ENCODE measurements around the gene TSHB.
"Not testable (repeated sequence)": the region's sequence is repeated elsewhere in the genome, so short reads cannot be mapped to it uniquely, and the experiment has no call there.

The TSHB gene
- total RNA-seq = 0 reads per million in 3 experiments

DNA sequence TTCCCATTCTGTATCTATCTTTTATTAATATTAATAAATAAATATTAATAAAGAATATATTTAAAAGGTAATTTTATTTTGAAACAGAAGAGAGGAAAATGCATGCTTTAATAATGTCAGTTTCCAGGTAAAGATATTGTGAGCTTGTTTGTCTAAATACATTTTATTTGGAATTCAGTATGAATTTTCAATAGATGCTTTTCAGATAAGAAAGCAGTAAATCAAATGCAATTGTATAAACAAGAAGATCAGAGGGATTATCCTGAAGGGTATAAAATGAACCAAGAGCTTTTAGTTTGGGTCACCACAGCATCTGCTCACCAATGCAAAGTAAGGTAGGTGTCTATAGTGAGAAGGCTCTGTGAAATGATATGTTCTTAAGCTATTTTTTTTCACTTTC, at the start of gene TSHB:
Gene TSHB, plus strand, starts transcription at position 301 of the 400 bp plus-strand sequence. CDS start 3,537 bp downstream, outside the sequence.
- DNase-seq = no peak

DNA sequence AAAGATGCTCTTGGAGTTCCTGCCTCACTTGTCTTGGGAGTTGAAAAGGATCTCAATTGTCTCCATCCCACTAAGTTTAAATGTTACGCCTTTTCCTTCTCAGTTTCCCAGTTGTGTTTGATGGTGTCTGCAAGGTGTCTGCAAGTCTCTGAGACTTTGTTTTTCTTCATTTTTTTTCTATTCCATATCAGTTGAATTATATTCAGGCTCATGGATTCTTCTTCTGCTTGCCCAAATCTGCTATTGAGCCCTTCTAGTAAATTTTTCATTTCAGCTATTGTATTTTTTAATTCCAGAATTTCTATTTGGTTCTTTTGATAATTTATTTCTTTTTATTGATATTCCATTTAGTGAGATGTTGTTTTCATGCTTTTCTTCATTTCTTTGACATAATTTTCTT, 47.4 kb upstream of the TSHB start:
- no peak for DNase-seq

DNA sequence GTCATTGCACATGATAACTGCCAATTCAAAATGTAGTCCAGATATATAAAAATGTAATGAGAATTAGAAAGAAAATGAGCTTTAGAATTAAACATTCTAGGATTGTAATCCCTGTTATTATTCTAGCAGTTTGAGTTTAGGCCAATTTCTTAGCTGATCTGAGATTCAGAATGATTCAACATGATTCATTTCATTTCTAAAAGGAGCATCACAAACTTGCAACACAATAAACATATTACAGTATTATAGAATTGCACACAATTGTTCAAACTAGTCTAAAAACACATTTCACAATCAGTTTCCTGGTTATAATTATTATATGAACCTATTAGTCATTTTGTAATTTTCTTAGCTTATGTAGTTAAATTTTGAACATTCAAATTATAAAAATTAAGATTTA, 43.3 kb upstream of the TSHB start:
- no peak for DNase-seq

DNA sequence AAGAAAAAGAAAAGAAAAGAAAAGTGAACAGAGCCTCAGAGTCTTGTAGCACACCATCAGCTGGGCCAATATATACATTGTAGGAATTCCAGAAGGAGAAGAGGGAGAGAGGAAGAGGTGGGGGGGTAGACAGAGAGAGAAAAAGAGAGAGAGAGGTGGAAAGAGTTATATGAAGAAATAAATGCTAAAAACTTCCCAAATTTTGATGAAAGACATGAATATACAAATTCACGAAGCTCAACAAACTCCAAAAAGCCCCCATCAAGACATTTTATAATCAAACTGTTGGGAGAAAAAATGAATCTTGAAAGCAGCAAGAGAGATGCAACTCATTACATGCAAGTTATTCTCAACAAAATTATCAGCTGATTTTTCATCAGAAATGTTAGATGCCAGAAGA, 41.5 kb upstream of the TSHB start:
- DNase-seq = no peak

DNA sequence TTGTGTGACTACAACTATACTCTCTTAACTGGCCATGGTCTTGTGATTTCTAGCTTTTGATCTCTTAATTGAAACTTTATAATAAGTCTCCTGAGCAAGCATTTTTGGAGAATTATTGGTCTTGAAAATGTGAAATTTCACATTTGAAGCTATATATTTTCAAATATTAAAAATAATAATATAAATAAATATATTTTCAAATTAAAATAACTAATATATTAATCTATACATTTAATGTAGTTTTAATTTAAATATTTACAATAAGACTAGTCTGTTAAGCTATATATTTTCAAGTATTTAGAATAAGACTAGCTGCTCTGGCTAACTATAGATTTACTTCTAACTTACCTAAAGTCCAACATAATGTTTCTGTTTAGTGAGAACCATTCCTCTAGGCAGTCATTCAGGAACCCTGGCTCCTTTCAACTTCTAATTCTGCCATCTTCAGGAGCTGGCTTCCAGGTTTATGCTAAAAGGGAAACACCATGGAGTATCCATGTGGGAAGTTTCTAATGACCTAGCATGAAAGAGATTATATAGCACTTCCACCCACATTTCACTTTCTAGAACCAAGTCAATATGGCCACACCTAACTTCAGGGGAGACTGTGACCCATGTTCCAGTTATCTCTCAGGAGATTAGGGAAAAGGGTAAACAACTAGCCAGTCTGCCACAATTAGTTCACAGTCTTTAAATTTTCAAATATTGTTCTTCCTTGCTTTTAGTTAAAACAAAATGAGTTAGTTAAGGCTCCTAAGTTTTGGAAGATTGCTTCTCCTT, 31.9 kb upstream of the TSHB start:
- no peak for DNase-seq

DNA sequence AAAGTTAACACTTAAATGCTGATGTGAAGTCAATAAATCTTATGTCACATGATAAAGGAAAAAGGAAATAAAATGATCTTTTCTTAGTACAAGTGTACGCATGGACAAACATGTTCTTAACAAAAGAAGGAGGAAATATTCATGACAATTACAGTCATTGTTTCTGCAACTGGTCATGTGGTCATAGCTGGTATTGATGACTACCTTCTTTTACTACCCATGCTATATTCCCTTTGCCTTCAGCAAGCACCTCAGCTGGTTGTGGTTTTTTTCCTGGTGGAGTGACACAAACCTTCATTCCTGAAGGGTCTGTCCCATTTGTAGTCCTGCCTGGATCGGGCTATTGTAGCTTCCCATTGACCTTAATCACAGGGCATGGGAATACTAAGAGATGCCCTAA, 23.4 kb upstream of the TSHB start:
- DNase-seq = no peak

DNA sequence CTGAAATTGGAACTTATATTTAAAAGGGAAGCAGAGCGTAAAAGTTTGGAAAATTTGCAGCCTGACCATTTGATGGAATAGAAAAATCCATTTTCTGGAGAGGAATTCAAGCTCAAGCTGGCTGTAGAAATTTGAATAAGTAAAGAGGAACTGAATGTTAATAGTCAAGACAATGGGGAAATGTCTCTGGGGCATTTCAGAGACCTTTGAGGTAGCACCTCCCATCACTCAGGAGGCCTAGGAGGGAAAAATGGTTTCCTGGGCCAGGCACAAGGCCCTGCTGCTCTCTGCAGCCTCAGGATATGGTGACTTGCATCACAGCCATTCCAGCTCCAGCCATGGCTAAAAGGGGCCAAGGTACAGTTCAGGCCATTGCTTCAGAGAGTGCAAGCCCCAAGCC, 17.6 kb upstream of the TSHB start:
- no peak for DNase-seq

DNA sequence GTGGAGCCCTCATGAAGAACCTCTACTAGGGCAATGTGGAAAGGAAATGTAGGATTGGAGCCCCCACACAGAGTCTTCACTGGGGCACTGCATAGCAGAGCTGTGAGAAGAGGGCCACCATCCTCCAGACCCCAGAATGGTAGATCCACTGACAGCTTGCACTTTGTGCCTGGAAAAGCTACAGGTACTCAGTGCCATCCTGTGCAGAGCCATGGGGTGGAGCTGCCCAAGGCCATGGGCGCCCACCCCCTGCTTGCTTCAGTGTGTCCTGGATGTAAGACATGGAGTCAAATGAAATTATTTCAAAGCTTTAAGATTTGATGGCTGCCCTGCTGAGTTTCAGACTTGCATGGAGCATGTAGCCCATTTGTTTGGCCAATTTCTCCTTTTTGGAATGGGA, 17.2 kb upstream of the TSHB start:
- DNase-seq = no peak

DNA sequence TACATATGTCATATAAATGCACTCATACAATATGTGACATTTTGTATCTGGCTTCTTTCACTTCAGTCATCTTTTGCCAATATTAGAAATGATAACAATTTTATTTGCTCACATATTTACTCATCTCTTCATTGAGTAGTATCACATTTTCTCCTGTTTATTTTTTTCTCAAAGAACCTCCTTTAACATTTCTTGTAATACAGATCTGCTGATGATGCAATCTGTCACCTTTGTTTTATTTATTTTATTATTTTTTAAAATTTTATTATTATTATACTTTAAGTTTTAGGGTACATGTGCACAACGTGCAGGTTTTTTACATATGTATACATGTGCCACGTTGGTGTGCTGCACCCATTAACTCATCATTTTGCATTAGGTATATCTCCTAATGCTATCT, 15.8 kb upstream of the TSHB start:
- DNase-seq = no peak

DNA sequence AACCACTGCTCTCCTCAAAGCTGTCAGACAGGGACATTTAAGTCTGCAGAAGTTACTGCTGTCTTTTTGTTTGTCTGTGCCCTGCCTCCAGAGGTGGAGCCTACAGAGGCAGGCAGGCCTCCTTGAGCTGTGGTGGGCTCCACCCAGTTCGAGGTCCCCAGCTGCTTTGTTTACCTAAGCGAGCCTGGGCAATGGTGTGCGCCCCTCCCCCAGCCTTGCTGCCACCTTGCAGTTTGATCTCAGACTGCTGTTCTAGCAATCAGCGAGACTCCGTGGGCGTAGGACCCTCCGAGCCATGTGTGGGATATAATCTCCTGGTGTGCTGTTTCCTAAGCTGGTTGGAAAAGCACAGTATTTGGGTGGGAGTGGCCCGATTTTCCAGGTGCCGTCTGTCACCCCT, 10.1 kb upstream of the TSHB start:
- DNase-seq = not testable (repeated sequence)

DNA sequence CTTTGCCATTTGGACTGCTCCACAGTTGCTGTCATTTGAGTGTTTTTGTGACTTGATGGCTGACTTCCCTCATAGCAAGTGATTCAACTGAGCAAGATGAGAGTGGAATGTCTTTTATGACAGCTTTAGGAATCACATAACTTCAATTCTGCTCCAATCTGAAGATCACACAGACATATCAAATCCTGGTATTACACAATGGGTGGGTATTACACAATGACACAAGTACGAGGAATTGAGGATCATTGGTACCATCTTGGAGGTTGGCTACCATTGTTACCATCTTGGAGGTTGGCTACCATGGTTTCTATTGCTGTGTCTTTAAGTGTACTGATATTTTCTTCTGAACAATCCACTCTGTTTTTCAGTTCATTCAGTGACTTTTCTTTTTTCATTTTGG, 8.5 kb upstream of the TSHB start:
- no peak for DNase-seq

DNA sequence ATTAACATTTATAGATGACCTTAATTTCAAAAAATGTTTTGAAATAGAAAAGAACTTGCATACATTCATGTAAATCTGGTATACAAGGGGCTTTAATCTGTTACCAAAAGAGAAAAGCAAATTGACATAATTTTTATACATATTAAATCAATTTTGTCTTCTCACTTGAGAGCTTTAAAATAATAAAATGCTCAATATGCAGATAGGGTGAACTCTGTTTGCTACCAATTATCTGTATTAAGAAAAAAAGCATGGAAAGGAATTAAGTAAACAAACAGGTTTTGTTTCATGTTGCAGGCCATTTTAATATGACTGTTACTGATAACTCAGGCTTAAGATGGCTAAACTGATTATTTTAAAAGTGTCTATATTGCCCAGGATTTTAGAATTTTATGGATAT, 6.0 kb upstream of the TSHB start:
- DNase-seq = no peak

DNA sequence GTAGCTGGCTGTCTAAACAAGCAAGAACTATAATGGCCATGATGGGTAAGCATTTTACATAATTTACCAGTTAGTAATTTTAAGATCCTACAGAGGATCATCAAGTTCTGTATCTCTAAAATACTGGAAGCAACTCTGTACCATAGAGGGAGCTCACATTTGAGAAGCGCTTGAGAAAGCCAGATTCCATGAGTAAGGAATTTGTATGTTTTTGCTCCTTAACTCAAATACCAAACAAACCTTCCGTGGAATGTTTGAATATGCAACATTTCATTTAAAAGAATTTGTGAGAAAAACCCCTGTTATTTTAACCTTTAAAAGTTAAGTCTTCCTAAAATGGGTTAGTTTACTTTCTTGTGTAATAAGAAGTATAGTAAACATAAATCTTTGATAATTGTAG, 2.0 kb downstream of the TSHB start:
- no peak for DNase-seq

DNA sequence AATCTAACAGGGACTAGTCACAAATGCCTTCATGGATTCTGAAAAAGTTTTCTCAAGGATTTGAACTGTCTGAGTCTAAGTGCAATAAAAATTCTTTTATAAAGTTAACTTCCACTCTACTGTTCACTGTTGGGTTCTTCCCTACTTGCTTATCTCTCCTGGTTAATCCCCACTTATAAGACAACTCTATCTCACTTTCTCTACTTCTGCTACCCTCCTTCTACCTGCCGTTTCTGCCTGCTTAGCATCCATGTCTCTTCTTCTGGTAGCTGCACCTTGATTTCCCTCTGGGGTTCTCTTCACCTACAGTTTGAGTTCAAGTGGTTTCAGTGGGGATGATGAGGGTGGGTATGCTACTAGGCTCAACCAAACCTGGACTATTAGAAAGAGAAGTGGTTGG, 6.0 kb downstream of the TSHB start:
- no peak for DNase-seq

DNA sequence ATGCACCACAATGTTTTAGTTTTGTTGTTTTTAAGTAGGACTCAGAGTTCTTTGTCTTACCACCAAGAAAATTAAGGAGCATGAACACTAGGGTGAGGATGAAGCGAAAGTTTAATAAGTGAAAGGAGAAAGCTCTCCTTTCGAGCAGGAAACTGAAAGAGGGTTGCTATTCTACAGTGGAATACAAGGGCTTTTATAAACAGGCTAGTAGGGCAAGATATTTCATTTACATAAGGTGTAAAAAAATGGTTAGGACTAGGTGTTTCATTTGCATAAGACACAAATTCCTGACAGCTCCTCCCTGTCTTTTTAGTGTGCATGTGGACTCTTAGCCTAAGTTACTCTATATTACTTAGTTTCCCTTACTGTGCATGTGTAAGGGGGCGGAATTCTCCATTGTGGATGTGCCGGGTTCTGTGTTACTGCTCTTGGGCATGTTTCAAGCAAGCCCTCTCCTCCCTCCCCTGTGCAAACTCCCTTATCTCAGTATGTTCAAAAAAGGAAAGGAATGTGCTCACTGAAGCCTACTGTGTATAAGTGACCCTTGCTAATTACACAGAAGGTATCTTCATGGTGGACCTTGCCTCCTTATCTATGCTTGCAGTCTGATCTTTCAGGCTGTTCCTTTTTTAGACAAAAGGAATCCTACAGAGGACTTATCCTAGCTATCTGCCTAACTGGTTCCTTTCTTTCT, 7.3 kb downstream of the TSHB start:
- DNase-seq = no peak

DNA sequence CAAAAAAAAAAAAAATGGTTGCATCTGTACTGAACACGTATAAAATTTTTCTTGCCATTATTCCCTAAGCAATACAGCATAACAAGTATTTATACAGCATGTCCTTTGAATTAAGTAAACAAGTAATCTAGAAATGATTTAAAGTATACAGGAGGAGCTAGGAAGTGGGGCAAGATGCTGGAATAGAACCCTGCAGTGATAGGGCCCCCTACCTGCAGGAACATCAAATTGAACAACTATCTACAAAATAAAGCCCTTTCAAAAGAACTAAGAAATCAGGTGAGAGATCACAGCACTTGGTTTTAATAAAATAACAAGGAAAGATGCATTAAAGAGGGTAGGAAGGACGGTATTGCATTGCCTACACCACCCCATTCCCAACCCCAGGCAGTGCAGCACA, 10.9 kb downstream of the TSHB start:
- DNase-seq = no peak

DNA sequence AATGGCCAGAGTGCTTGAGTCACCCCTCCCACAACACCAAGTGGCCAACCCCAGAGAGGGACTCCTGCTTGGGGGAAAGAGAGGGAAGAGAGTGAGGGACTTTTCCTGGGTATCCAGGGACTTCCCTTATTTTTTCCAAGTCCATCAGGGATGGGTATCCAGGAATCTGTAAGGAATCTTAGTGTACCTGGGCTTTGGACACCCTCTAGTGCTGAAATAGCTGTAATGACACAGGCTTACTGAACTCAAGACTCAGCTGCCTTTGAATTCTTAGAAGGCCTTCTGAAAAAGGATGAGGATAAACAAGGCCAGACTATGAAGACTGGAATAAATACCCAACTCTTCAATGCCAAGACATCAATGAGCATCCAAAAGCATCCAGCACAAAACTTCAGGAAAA, 12.0 kb downstream of the TSHB start:
- DNase-seq = no peak

DNA sequence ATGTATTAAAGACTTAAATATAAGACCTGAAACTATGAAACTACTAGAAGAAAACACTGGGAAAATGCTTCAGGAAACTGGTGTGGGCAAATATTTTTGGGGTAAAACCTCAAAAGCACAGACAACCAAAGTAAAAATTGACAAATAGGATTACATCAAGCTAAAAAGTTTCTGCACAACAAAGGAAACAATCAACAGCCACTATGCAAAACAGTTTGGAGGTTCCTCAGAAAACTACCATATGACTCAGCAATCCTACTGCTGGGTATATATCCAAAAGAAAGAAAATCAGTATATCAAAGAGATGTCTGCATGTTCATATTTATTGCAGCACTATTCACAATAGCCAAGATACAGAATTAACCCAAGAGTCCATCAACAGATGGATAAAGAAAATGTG, 17.1 kb downstream of the TSHB start:
- DNase-seq = no peak

DNA sequence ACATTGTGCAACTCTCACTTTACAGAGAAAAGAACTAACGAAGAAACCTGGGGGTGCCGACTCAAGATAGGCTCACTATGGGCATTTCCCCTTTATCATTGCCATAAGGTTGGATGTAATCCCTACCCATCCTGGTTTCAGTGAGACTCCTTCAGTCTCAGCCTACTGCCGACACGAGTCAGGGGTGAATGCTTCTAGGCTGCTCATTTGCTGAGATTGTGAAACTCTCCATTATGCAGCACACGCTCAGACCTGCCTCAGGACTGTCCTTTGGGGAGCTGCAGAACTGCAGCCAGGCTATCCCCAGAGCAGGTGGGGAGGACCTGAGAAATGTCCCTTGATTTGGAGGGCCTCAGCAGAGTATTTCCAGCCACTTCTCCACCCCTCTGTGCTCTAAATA, 22.2 kb downstream of the TSHB start:
- DNase-seq = no peak

DNA sequence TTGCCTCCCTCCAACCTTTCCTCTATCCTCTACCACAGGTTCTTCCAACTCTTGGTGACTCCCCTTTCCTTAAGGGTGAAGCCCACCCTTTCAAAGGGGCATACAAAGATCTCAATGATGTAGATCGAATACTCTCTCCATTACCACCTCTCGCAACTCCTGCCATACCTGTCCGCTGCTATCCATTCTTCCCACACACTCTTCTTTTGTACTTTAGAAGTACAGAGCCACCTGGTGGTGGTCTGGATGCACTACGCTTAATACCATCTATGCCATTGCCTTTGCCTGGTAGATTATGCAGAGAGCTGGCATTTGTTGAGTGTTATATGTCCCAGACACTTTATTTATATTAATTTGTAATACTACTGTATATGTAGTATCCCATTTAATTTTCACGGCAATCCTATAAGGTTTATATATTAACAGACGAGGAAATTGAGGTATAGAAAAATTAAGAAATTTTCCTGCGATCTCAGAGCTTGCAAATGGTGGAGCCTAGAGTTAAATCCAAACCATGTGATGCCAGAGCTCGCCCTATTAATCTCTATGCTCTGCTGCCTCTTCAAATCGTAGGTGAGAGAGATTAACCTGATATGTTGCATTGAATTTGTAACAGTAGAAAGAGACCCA, 22.9 kb downstream of the TSHB start:
- DNase-seq = peak; percentile 50

DNA sequence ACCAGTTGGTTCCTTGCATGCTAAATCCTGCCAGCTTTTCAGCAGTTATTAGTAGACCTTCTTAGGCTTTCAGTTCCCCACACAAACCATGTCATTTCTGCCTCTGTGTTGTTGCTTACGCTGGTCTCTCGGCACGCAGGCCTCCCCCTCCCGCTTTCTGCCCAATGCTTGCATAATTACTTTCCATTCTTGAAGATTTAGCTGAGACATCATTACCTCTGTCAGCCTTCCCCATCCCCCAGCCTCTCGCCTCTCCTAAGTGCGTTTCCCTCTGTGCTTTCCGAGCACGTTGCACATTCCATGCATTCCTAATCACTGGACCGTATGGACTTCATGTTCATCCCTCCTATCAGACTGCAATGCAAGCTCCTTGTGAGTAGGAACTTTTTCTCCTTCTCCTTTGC, 26.8 kb downstream of the TSHB start:
- no peak for DNase-seq

DNA sequence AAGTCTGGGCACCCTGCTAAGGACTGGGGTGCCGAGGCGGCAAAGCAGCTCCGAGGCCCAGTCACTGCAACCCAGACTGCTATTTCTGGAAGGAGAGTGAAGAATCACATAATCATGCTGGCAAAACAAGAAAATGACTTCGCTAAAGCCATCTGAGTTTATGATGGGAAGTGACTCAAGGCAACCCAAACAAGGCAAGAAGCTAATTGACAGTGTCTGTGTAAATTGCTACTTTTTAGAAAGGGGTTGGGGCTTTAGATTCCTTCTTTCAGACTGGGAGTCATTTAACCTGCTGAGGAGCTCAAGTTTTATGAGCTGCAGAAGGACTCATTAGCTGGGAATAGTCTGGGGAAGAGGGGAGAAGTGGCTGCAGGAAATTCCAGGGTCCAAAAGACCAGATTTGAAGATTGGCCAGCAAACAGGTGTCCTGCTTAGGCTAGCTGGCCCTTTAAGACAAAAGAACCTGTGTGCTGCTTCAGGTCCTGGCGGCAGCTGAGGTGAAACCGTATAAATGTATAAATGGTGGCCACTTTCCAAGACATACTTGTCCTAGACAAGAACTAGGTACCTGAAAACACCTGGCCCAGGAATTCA, 28.1 kb downstream of the TSHB start:
- DNase-seq = no peak

DNA sequence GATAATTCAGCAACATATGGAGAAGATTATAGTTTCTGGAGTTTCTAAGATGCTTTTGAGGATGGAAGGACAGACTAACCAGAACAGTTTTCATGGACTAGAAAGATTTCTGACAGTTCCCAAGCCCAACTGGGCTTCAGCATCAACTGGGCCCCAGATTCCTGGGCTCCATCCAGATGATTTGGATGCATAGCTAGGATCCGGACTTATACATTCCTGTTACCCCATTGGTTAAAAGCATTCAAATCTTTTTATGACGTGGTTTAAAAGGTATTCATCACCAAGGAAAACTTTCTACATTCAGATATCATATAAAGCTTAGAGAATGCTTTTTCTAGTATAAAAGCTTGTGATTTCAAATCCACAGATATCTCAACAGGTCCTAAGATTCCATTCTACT, 29.7 kb downstream of the TSHB start:
- no peak for DNase-seq

DNA sequence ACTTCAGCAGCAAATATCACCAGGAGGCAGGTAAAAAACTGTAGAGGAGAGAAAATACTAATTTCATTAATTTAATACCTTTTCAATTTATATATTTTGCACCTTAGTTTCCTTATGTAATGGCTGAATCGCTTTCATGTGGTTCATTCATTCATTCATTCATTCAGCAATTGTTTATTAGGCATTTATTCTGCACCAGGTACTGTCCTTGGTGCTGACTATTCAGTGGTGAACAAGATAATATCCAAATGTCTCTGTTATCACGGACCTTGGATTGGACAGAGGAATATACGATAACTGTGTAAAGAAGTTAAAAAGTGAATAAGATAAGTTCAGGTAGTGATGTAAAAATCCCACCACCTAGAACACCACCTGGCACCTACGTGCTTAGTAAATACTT, 30.9 kb downstream of the TSHB start:
- no peak for DNase-seq
